ENCODE measurements around the gene OAS2.

DNA sequence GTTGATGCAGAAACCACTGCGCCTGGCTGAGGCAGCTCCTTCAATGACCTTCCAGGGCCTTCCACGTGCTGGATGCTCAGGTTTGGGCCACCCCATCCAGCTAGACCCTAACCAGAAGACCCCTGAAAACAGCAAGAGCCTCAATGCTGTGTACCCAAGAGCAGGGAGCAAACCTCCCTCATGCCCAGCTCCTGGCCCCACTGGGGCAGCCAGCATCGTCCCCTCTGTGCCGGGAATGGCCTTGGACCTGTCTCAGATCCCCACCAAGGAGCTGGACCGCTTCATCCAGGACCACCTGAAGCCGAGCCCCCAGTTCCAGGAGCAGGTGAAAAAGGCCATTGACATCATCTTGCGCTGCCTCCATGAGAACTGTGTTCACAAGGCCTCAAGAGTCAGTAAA, 29.5 kb upstream of the OAS2 start:
- TF ChIP-seq CTCF (conservative IDR thresholded peaks at IDR 0.05 in 1 of 2, IDR thresholded peaks at IDR 0.05 in 1 of 2; ENCODE audit: low read depth in 1 of 2, low read length in 2 of 2) (no peak), EZH2 (IDR thresholded peaks at IDR 0.05; ENCODE audit: low read length, missing control alignments) (no peak)

Measured in fibroblast of lung (primary cell).